SU-DHL-6 (cell line): ENCODE results near the gene OLFM1.

ENCODE experiments used
- CTCF ChIP-seq: fragments of 200-600 bp; sonication (generic); IDR thresholded peaks from one replicate; pipeline ENCODE4 v1.5.1; 2017; ENCODE audit warnings: antibody characterized with exemption, mild to moderate bottlenecking, low read length, moderate library complexity; ENCODE audit not compliant: insufficient read depth, poor library complexity, severe bottlenecking
- EZH2phosphoT487 ChIP-seq: fragments of 200-600 bp; sonication (generic), shearing (Covaris generic); conservative IDR thresholded peaks from 2 replicates; pipeline ENCODE4 v1.6.1; 2018; ENCODE audit warnings: mild to moderate bottlenecking, antibody characterized with exemption, low read length, moderate library complexity, mixed read lengths

GRCh38 chr9:135146766-135147473 lies 59.5 kb downstream of the OLFM1 start:
- TF ChIP-seq CTCF (no peak), EZH2phosphoT487 (no peak)
